Endothelial cell of umbilical vein (primary cell): ENCODE data around the gene CHD6. TPM values are rescaled to one million over a fixed set of nuclear protein-coding genes. Genes with fewer than 3 reads are reported as not detected.

Experiments used
- BruUV-seq: library from RNA; stranded (reverse); fragments of 400-500 nt; replicated peaks from 2 replicates; lab custom pipeline; 2021; lab: Mats Ljungman, UMichigan
- CTCF ChIA-PET: fragments of 300-600, 350-600 bp; sonication (Branson Sonifier 250); formaldehyde crosslinking; loops from one replicate; lab custom pipeline; 2021; ENCODE audit warnings: antibody characterized with exemption, inconsistent platforms; lab: Charles Lee
- POLR2A ChIA-PET: fragments of 300-600, 350-600 bp; sonication (Branson Sonifier 250); formaldehyde crosslinking; loops from one replicate; lab custom pipeline; 2021; ENCODE audit warnings: antibody characterized with exemption, inconsistent platforms; lab: Charles Lee
- DNase-seq: peaks from one replicate; pipeline ENCODE4 v3.0.0-alpha.2; 2011; ENCODE audit warnings: low read depth, low spot score
- FAIRE-seq: peaks from 2 replicates; lab custom pipeline; 2011; peaks lifted over from hg19 to GRCh38; lab: Jason Lieb, UNC
- H2AFZ ChIP-seq: 2 replicates; pipeline ENCODE4 v1.6.0; 2012; ENCODE audit warnings: low read depth, low read length, control low read depth, inconsistent platforms
- H3K27ac ChIP-seq: 2 replicates; pipeline ENCODE4 v1.5.1; 2011; ENCODE audit warnings: low read depth, mild to moderate bottlenecking, control low read depth, low read length, moderate library complexity; ENCODE audit not compliant: insufficient read depth
- H3K27me3 ChIP-seq, 2 experiments: 2 replicates each; pipeline versions ENCODE4 v1.6.0 to v1.6.1; 2011; ENCODE audit warnings: low read length in 2 of 2, mixed read lengths in 1 of 2; ENCODE audit not compliant: control insufficient read depth in 2 of 2, insufficient read depth in 2 of 2
- H3K36me3 ChIP-seq, 2 experiments: 2 replicates in 1 of 2; 3 replicates in 1 of 2; pipeline ENCODE4 v1.5.1; 2011; ENCODE audit warnings: low read length in 2 of 2, mild to moderate bottlenecking in 1 of 2, moderate library complexity in 1 of 2; ENCODE audit not compliant: control insufficient read depth in 2 of 2, insufficient read depth in 2 of 2; ENCODE audit errors: extremely low read depth in 1 of 2
- H3K4me1 ChIP-seq: 3 replicates; pipeline ENCODE4 v1.5.1; 2011; ENCODE audit warnings: mild to moderate bottlenecking, low read length; ENCODE audit not compliant: control insufficient read depth, insufficient read depth; ENCODE audit errors: extremely low read depth
- H3K4me2 ChIP-seq: 2 replicates; pipeline ENCODE4 v1.6.1; 2011; ENCODE audit warnings: low read length, control low read depth, mixed read lengths; ENCODE audit not compliant: insufficient read depth
- H3K4me3 ChIP-seq, 3 experiments: fragments of 200-600 bp in 1 of 3; sonication (generic), shearing (Covaris generic) in 1 of 3; replicated peaks in 1 of 3; 2 replicates each; pipeline ENCODE4 v1.5.1; 2011 to 2016; ENCODE audit warnings: control low read depth in 3 of 3, low read length in 3 of 3, mild to moderate bottlenecking in 2 of 3, inconsistent platforms in 1 of 3, low read depth in 1 of 3, moderate library complexity in 1 of 3; ENCODE audit not compliant: insufficient read depth in 1 of 3
- H3K79me2 ChIP-seq: 2 replicates; pipeline ENCODE4 v1.6.0; 2012; ENCODE audit warnings: low read length, inconsistent platforms; ENCODE audit not compliant: control insufficient read depth, insufficient read depth
- H3K9ac ChIP-seq: replicated peaks from 2 replicates; pipeline ENCODE3; 2011; ENCODE audit warnings: low read length, control low read depth; ENCODE audit not compliant: insufficient read depth; ENCODE audit errors: extremely low read depth
- H3K9me1 ChIP-seq: replicated peaks from 3 replicates; pipeline ENCODE4 v1.6.0; 2011; ENCODE audit warnings: mild to moderate bottlenecking, low read length; ENCODE audit not compliant: control insufficient read depth, insufficient read depth; ENCODE audit errors: extremely low read depth
- H3K9me3 ChIP-seq: replicated peaks from 2 replicates; pipeline ENCODE4 v1.5.1; 2012; ENCODE audit warnings: low read length, inconsistent platforms; ENCODE audit not compliant: control insufficient read depth, insufficient read depth
- H4K20me1 ChIP-seq: replicated peaks from 2 replicates; pipeline ENCODE3; 2011; ENCODE audit warnings: mild to moderate bottlenecking, low read length; ENCODE audit not compliant: control insufficient read depth, insufficient read depth; ENCODE audit errors: extremely low read depth
- CTCF ChIP-seq, 2 donors: IDR thresholded peaks; 1 replicate in 1 of 2; 2 replicates in 1 of 2; pipeline ENCODE4 v1.5.1; 2011; ENCODE audit warnings: low read length in 2 of 2, mild to moderate bottlenecking in 2 of 2, moderate library complexity in 2 of 2, control low read depth in 1 of 2, inconsistent platforms in 1 of 2, low read depth in 1 of 2; ENCODE audit not compliant: insufficient read depth in 1 of 2; ENCODE audit errors: extremely low read depth in 1 of 2
- EZH2 ChIP-seq: IDR thresholded peaks from 2 replicates; pipeline ENCODE4 v1.6.1; 2012; ENCODE audit warnings: borderline replicate concordance, low read depth, mild to moderate bottlenecking, moderate library complexity, low read length, inconsistent platforms; ENCODE audit not compliant: severe bottlenecking
- FOS ChIP-seq: IDR thresholded peaks from 2 replicates; pipeline ENCODE4 v1.6.1; 2011; ENCODE audit warnings: mild to moderate bottlenecking, low read length, moderate library complexity, borderline replicate concordance; ENCODE audit not compliant: insufficient read depth
- GATA2 ChIP-seq: IDR thresholded peaks from 2 replicates; pipeline ENCODE4 v1.7.0; 2011; ENCODE audit warnings: low read depth, mild to moderate bottlenecking, moderate library complexity, mixed read lengths, low read length; ENCODE audit not compliant: insufficient read length, insufficient read depth
- JUN ChIP-seq: IDR thresholded peaks from 2 replicates; pipeline ENCODE4 v1.6.1; 2011; ENCODE audit warnings: borderline replicate concordance, low read depth; ENCODE audit not compliant: insufficient read length, insufficient read depth
- MAX ChIP-seq: IDR thresholded peaks from 2 replicates; pipeline ENCODE4 v1.6.1; 2011; ENCODE audit not compliant: insufficient read depth, insufficient read length
- MYC ChIP-seq: IDR thresholded peaks from one replicate; pipeline ENCODE4 v1.6.1; 2011; ENCODE audit warnings: mild to moderate bottlenecking, low read depth, low read length
- POLR2A ChIP-seq: IDR thresholded peaks from 2 replicates; pipeline ENCODE4 v1.6.1; 2012; ENCODE audit warnings: low read depth, mild to moderate bottlenecking, control low read depth, low read length
- POLR2AphosphoS5 ChIP-seq: IDR thresholded peaks from 2 replicates; pipeline ENCODE4 v1.6.1; 2012; ENCODE audit warnings: low read depth, mild to moderate bottlenecking, control low read depth, low read length, moderate library complexity; ENCODE audit not compliant: insufficient read depth
- dilution Hi-C: fragments of 300-500 bp; cut with MboI; formaldehyde crosslinking; loops from one replicate; pipeline ENCODE4 v1.15.0; 2019; ENCODE audit warnings: low sequenced_read_pairs; ENCODE audit not compliant: extremely low pct_ligation_motif_present
- intact Hi-C: fragments of 100-400 bp; cut with micrococcal nuclease; formaldehyde crosslinking; loops from one replicate; pipeline ENCODE4 v1.10.0; 2022
- polyA plus RNA-seq, 4 experiments: library from polyadenylated mRNA; depleted of rRNA in 3 of 4; stranded (reverse) in 3 of 4; unstranded in 1 of 4; fragments of >200 nt; gene quantifications; 2 replicates each; pipeline versions ENCODE4 v1.2.1 to v1.2.3, GENCODE V29; 2011 to 2012; ENCODE audit warnings: missing spikeins in 1 of 4
- total RNA-seq: library from RNA; stranded (reverse); gene quantifications from 2 replicates; pipeline ENCODE4 v1.2.3, GENCODE V29; 2021

The CHD6 gene
- total and polyA plus RNA-seq, 2 donors (not counting 3 experiments of a cell fraction or from before 2014, with no cell fraction given): 7.2 to 33.7 TPM

GRCh38 chr20:41376349-41376748 lies 241.8 kb downstream of the CHD6 start:
- TF ChIP-seq POLR2A (no peak), FOS (no peak), GATA2 (no peak), POLR2AphosphoS5 (no peak), MAX (no peak), CTCF (IDR thresholded peaks at IDR 0.05; ENCODE audit: extremely low read depth in 1 of 2, insufficient read depth in 1 of 2, low read depth in 1 of 2, low read length in 2 of 2) (no peak), JUN (no peak), MYC (no peak), EZH2 (no peak)
- intact Hi-C loops: no loop called here
- no peak for FAIRE-seq
- no peak overlapping the region for H2AFZ ChIP-seq
- BruUV-seq: no TSS peak
- no peaks in the 10 kb centered on the region for H3K36me3 ChIP-seq
- H3K9me3 ChIP-seq: no peaks in the 10 kb centered on the region
- CTCF ChIA-PET: no interaction called here
- H3K27me3 ChIP-seq: peaks cover 0 to 6% of the 10 kb centered on the region in 2 experiments
- H4K20me1 ChIP-seq: no peaks in the 10 kb centered on the region
- no peak overlapping the region for H3K4me3 ChIP-seq
- no peak overlapping the region for H3K4me2 ChIP-seq
- H3K4me1 ChIP-seq: no peaks in the 10 kb centered on the region
- no peak overlapping the region for H3K27ac ChIP-seq
- no peaks in the 10 kb centered on the region for H3K9me1 ChIP-seq
- POLR2A ChIA-PET: no interaction called here
- no peaks in the 10 kb centered on the region for H3K79me2 ChIP-seq
- dilution Hi-C loops: no loop called here
- no peak for DNase-seq
- H3K9ac ChIP-seq: no peak overlapping the region
